IMR-90 (cell line): ENCODE data around the gene COL12A1. TPM values are rescaled to one million over a fixed set of nuclear protein-coding genes. Genes with fewer than 3 reads are reported as not detected.

ENCODE experiments used
- ATAC-seq: fragments of 200-7000 bp; cut with Tn5 transposase; 2 replicates; pipeline ENCODE4 v1.9.1; 2020; ENCODE audit warnings: low read depth, mild to moderate bottlenecking, moderate library complexity
- BruUV-seq: library from RNA; stranded (reverse); fragments of 400-500 nt; replicated peaks from 2 replicates; lab custom pipeline; 2021; lab: Mats Ljungman, UMichigan
- CTCF ChIA-PET: fragments of 300-600 bp; formaldehyde crosslinking; extraction: SDS; loops from one replicate; lab custom pipeline; 2021; ENCODE audit warnings: antibody characterized with exemption; lab: Yijun Ruan, JAX
- POLR2A ChIA-PET: fragments of 300-600 bp; sonication (Branson Sonifier 250); formaldehyde crosslinking; loops from one replicate; lab custom pipeline; 2022; ENCODE audit warnings: antibody characterized with exemption; ENCODE audit not compliant: unreplicated experiment; lab: Charles Lee
- DNase-seq: peaks from one replicate; pipeline ENCODE4 v3.0.0; 2013
- H2AFZ ChIP-seq: replicated peaks from 2 replicates; pipeline ENCODE3; 2013; ENCODE audit warnings: low read length, mild to moderate bottlenecking; ENCODE audit not compliant: poor library complexity
- H2AK5ac ChIP-seq: 2 replicates; pipeline ENCODE4 v1.6.1; 2013; ENCODE audit warnings: low read depth, low read length, inconsistent platforms
- H2AK9ac ChIP-seq: replicated peaks from 2 replicates; pipeline ENCODE3; 2013; ENCODE audit warnings: mild to moderate bottlenecking, low read depth, low read length, moderate library complexity; ENCODE audit not compliant: poor library complexity
- H2BK120ac ChIP-seq: 2 replicates; pipeline ENCODE4 v1.6.1; 2013; ENCODE audit warnings: low read depth, low read length, inconsistent platforms
- H2BK15ac ChIP-seq: 3 replicates; pipeline ENCODE4 v1.6.1; 2013; ENCODE audit warnings: low read depth, low read length, inconsistent platforms
- H2BK20ac ChIP-seq: 2 replicates; pipeline ENCODE4 v1.6.1; 2013; ENCODE audit warnings: low read depth, mild to moderate bottlenecking, inconsistent platforms, low read length, moderate library complexity
- H2BK5ac ChIP-seq: 2 replicates; pipeline ENCODE4 v1.6.1; 2013; ENCODE audit warnings: mild to moderate bottlenecking, low read depth, low read length, inconsistent platforms; ENCODE audit not compliant: poor library complexity, severe bottlenecking
- H3K14ac ChIP-seq: replicated peaks from 2 replicates; pipeline ENCODE4 v1.6.1; 2013; ENCODE audit warnings: low read depth, low read length, inconsistent platforms
- H3K18ac ChIP-seq: 2 replicates; pipeline ENCODE4 v1.6.1; 2013; ENCODE audit warnings: low read depth, low read length, control low read depth
- H3K23ac ChIP-seq: 2 replicates; pipeline ENCODE4 v1.6.1; 2013; ENCODE audit warnings: low read depth, low read length, inconsistent platforms
- H3K27ac ChIP-seq: 2 replicates; pipeline ENCODE4 v1.5.1; 2013; ENCODE audit warnings: mild to moderate bottlenecking, control low read depth, low read length; ENCODE audit not compliant: insufficient read depth
- H3K27me3 ChIP-seq: 2 replicates; pipeline ENCODE4 v1.6.1; 2013; ENCODE audit warnings: low read length; ENCODE audit not compliant: control insufficient read depth, insufficient read depth
- H3K36me3 ChIP-seq: 2 replicates; pipeline ENCODE4 v1.6.1; 2013; ENCODE audit warnings: low read length, mixed read lengths; ENCODE audit not compliant: control insufficient read depth, insufficient read depth
- H3K4ac ChIP-seq: 2 replicates; pipeline ENCODE4 v1.6.1; 2013; ENCODE audit warnings: low read depth, low read length, inconsistent platforms
- H3K4me1 ChIP-seq: 2 replicates; pipeline ENCODE4 v1.6.1; 2013; ENCODE audit warnings: low read length, mixed read lengths; ENCODE audit not compliant: control insufficient read depth, insufficient read depth
- H3K4me2 ChIP-seq: 2 replicates; pipeline ENCODE4 v1.6.1; 2013; ENCODE audit warnings: low read depth, mild to moderate bottlenecking, control low read depth, low read length, moderate library complexity
- H3K4me3 ChIP-seq: 2 replicates; pipeline ENCODE4 v1.5.1; 2013; ENCODE audit warnings: low read depth, mild to moderate bottlenecking, control low read depth, low read length, moderate library complexity; ENCODE audit not compliant: insufficient read depth
- H3K56ac ChIP-seq: 2 replicates; pipeline ENCODE4 v1.6.1; 2013; ENCODE audit warnings: low read length, inconsistent platforms; ENCODE audit not compliant: insufficient read depth; ENCODE audit errors: extremely low read depth
- H3K79me1 ChIP-seq, 2 experiments: 2 replicates each; pipeline ENCODE4 v1.6.1; 2013; ENCODE audit warnings: low read length in 2 of 2, inconsistent platforms in 1 of 2, low read depth in 1 of 2
- H3K9ac ChIP-seq: 2 replicates; pipeline ENCODE4 v1.6.1; 2013; ENCODE audit warnings: low read depth, low read length, control low read depth
- H3K9me1 ChIP-seq: 2 replicates; pipeline ENCODE4 v1.6.1; 2013; ENCODE audit warnings: low read length, inconsistent platforms; ENCODE audit not compliant: insufficient read depth
- H3K9me3 ChIP-seq: 2 replicates; pipeline ENCODE4 v1.6.1; 2013; ENCODE audit warnings: low read length; ENCODE audit not compliant: control insufficient read depth, insufficient read depth
- H4K20me1 ChIP-seq: 2 replicates; pipeline ENCODE4 v1.6.1; 2013; ENCODE audit warnings: low read length, inconsistent platforms; ENCODE audit not compliant: insufficient read depth
- H4K5ac ChIP-seq: 2 replicates; pipeline ENCODE4 v1.6.1; 2013; ENCODE audit warnings: mild to moderate bottlenecking, low read depth, low read length, control low read depth
- H4K8ac ChIP-seq, 2 experiments: 2 replicates each; pipeline ENCODE4 v1.6.1; 2013; ENCODE audit warnings: low read depth in 2 of 2, low read length in 2 of 2, control low read depth in 1 of 2, inconsistent platforms in 1 of 2
- H4K91ac ChIP-seq: 2 replicates; pipeline ENCODE4 v1.6.1; 2013; ENCODE audit warnings: low read depth, low read length, inconsistent platforms; ENCODE audit not compliant: insufficient read depth
- FOS ChIP-seq: fragments of 150-350 bp; IDR thresholded peaks from 2 replicates; pipeline ENCODE4 v1.6.1; 2016; ENCODE audit warnings: low read depth, low read length
- dilution Hi-C: fragments of 300-500 bp; cut with HindIII; formaldehyde crosslinking; loops from one replicate; pipeline ENCODE4 v1.14.3; 2018; ENCODE audit warnings: low sequenced_read_pairs; ENCODE audit not compliant: unreplicated experiment
- in situ Hi-C: fragments of 300-500 bp; cut with MboI; formaldehyde crosslinking; loops from 3 replicates; pipeline ENCODE4 v1.14.3; 2019; ENCODE audit warnings: low sequenced_read_pairs, inconsistent platforms, mixed read lengths
- intact Hi-C: fragments of 100-400 bp; cut with micrococcal nuclease; formaldehyde crosslinking; loops from 2 replicates; pipeline ENCODE4 v1.10.0; 2022
- polyA plus RNA-seq, 3 experiments: library from polyadenylated mRNA; depleted of rRNA; stranded (reverse); fragments of >200 nt; gene quantifications; 2 replicates each; pipeline ENCODE4 v1.2.3, GENCODE V29; 2012; ENCODE audit warnings: low replicate concordance in 1 of 3
- total RNA-seq: library from RNA; depleted of rRNA; stranded (reverse); fragments of >200 nt; gene quantifications from 2 replicates; pipeline ENCODE4 v1.2.3, GENCODE V29; 2012

The COL12A1 gene
- total and polyA plus RNA-seq, 2 of the 4 experiments (the other 2 are of a cell fraction): 350 to 452 TPM

- Histone ChIP-seq H3K4me2 (no peak overlapping the region), H2BK120ac (no peak overlapping the region), H2BK15ac (no peak overlapping the region), H3K9me3 (no peaks in the 10 kb centered on the region), H4K91ac (no peak overlapping the region), H3K4ac (no peak overlapping the region), H2BK20ac (no peak overlapping the region), H3K4me1 (peaks cover 10% of the 10 kb centered on the region), H3K23ac (no peak overlapping the region), H3K18ac (no peak overlapping the region), H2AFZ (no peak overlapping the region), H3K4me3 (no peak overlapping the region), H2BK5ac (no peak overlapping the region), H3K9ac (no peak overlapping the region), H3K79me1 (no peaks in the 10 kb centered on the region), H3K36me3 (no peaks in the 10 kb centered on the region), H3K27me3 (no peaks in the 10 kb centered on the region), H3K56ac (no peak overlapping the region), H3K14ac (no peak overlapping the region), H4K20me1 (no peaks in the 10 kb centered on the region), H4K5ac (no peak overlapping the region), H3K9me1 (peaks cover 5% of the 10 kb centered on the region; the same call in 1 of the 2 replicates), H2AK5ac (no peak overlapping the region), H2AK9ac (no peak overlapping the region), H3K27ac (no peak overlapping the region), H4K8ac (no peak overlapping the region)
- no TSS peak for BruUV-seq
- POLR2A ChIA-PET: no interaction called here
- ATAC-seq (no peak), DNase-seq (no peak)
- no peak for TF ChIP-seq FOS
- in situ Hi-C loops (no loop called here), intact Hi-C loops (no loop called here), dilution Hi-C loops (no loop called here)
- CTCF ChIA-PET: no interaction called here
These were observed 16.4 kb upstream of the COL12A1 start for GRCh38 chr6:75222261-75222660.
